GM19193 (cell line): ENCODE data around the gene BPIFB3.

Experiments used
- POLR2A ChIP-seq: IDR thresholded peaks from 4 replicates; pipeline ENCODE4 v1.6.1; 2011; ENCODE audit not compliant: insufficient read depth, insufficient read length; ENCODE audit errors: extremely low read depth

Gene BPIFB3

DNA sequence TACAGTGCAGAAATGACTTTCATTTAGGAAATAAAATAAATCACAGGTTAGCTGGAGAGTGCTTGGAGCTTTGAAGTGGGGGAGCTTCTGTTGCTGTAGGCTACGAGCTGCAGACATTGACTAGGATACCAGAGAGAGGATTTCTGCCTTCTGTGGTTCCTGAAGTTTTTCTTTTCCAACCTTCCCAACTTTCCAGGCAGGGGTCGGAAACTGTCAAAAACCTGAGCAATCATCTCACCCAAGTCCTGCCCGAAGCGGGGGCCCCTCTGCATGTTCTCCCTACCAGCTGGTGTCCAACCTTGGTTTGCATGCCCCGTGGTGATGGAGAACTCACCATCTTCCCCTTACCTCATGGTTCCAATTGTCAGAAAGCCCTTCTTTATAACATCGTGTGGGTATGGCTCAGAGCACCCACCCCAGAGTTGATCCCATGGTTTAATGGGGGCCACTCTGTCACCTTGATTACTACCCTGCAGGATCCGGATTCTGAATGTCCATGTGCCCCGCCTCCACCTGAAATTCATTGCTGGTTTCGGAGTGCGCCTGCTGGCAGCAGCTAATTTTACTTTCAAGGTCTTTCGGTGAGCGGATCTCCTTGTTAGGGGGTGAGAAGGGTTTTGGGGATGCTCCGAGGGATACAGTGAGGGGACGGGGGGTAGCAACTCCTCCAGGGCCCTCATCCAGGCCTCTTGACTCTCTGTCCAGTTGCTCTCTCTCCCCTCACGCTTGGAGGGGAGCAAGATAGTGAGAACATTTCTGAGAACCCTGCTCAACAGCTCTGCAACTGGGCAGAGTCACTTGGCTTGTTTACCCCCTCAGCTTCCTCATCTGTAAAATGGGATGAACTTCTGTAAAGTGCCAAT is 41.1 kb upstream of the BPIFB3 start:
- TF ChIP-seq POLR2A = no peak

GRCh38 chr20:33013701-33014326 is 39.9 kb upstream of the BPIFB3 start:
- no peak for TF ChIP-seq POLR2A

DNA sequence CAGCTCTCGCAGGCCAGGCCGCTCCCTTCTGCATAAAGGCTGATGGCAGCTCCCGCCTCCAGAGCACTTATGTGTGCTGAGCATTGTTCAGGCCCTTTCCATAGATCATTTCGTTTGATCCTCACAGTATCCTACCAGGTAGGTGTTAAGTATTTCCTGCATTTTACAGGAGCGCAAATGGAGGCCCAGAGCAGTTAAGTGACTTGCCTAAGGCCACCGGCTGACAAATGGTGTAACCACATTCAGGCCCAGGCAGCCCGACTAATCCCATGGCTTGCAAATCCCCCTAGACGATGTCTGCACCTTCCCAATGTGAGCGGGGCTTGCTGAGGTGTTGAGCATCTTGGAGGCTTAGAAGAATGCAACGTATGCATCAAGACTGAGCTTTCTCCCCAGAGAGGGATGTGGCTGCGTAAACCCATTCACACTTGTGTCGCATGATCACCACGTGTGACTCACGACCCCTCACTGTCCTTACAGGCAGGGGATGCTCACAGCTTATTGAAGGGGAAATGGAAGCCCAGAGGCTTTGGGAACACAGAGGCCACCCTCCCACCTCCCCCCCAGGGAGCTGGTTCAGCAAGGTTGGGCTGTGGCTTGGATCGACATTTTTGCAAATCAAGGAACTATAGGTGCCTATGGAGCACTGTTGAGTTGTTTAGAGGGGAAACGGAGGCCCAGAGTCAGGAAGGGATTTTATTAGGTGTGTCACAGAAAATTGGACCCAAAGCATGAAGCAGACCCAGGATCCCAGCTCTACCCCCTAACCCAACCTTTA is 39.2 kb upstream of the BPIFB3 start:
- no peak for TF ChIP-seq POLR2A

DNA sequence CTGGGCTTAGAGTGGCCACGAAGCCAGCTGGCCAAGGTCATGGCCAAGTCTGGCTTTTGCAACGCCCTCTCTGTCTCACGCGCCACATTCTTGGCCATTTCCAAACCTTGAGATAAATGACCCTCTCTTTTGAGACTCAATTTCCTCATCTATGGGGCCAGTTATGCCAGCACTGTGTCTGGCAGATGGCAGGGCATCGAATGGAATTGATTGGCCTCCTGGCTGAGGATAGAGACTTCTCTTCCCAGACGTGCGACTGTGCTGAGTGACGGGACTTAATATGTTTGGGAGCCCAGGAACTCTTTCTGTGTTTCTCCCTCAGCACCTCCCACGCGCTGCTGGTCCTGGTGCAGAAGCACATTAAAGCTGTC is 38.6 kb upstream of the BPIFB3 start:
- TF ChIP-seq POLR2A = no peak

- TF ChIP-seq POLR2A = no peak
Measured at GRCh38 chr20:33015700-33016580, 37.8 kb upstream of the BPIFB3 start.

- TF ChIP-seq POLR2A = no peak
Measured at GRCh38 chr20:33016581-33017109, 37.1 kb upstream of the BPIFB3 start.

DNA sequence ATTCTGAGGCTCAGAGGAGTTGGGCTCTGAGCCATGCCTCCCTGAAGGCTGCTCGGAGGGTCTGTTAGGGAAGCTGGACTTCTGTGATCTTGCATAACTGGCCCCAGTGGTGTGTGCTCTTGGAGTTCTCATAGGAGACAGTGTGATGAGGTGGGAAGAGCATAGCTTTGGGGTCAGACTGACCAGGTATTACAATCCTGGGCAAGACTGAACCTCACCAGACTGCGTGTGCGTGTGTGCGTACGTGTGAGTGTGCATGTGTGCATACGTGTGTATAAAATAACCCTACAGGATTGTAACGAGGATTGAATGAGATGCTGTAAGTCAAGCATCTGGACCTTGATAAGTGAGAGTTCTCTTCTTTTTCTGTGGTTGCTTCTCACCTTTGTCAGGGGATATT is 36.2 kb upstream of the BPIFB3 start:
- no peak for TF ChIP-seq POLR2A

DNA sequence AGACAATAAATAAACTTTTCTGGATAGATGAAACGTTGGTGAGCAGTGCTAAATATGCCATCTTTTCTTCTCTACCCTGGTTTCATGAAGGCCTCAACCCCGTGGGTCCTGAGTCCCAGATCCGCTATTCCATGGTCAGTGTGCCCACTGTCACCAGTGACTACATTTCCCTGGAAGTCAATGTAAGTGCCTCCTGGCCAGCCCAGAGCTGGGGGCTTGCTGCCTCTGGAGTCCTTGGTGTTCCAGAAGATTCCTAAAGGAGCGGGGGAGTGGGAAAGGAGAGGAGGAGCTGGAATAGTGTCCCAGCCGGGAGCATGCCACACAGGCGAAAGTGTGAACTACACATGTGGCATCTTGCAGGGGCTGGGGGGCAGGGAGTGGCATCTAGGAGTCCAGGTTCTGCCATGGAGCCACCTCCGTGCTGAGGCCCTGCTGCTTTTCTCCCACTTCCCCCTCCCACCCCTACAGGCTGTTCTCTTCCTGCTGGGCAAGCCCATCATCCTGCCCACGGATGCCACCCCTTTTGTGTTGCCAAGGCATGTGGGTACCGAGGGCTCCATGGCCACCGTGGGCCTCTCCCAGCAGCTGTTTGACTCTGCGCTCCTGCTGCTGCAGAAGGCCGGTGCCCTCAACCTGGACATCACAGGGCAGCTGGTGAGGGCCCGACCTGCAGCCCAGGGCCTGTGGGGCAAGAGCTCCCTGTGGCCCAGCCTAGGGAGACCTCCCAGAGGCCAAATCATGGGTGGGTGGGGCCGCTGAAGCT is 35.4 kb upstream of the BPIFB3 start:
- no peak for TF ChIP-seq POLR2A

DNA sequence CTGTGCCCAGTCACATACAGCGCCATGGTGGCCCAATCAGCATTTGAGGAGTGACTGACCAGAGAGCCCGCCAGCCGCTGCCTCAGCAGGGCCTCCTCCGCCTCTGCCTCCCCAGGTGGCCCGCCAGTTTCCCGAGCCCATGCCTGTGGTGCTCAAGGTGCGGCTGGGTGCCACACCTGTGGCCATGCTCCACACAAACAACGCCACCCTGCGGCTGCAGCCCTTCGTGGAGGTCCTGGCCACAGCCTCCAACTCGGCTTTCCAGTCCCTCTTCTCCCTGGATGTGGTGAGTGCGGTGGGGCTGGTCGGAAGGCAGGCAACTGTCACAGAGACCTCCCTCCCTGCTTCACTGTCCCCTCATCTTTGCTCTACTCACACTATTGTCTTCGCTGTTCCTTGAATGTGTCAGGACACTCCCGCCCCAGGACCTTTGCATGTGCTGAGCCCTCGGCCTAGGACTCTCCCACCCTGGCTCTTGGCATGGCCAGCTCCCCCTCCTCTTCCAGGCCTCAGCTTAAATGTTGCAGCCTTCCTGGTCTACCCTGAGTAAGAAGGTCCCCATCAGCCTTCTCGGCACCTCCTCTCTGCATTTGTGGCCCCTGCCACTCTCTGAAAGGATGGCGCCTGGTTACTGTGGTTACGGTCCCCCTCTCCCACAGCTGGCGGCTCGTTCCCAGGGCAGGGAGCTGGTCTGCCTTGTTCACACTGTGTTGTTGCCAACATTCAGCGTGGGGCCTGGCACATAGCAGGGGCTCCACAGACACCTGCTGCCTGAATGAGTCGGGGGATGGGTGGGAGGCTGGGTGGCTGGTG is 34.0 kb upstream of the BPIFB3 start:
- no peak for TF ChIP-seq POLR2A

- no peak for TF ChIP-seq POLR2A
Measured at GRCh38 chr20:33020278-33021161, 33.2 kb upstream of the BPIFB3 start.

GRCh38 chr20:33021879-33022278 is 31.8 kb upstream of the BPIFB3 start:
- TF ChIP-seq POLR2A = no peak

DNA sequence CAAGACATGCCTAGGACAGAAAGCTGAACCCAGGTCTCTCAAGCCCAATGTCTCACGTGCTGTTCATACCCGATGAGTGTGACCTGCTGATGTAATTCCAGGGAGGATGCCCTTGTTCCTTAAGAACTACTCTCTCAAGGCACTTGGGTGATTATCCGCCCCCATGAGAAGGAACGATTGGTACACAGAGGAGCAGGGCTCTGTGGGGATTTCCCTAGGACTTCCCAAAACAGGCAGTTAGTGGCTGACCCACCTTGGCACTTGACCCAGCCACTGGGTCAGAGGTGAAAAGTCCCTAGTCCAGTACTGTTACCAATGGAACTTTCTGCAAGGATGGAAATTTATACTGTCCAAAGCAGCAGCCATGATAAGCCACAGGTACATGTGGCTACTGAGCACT is 31.4 kb upstream of the BPIFB3 start:
- no peak for TF ChIP-seq POLR2A
